Panc1 (cell line): ENCODE measurements around the gene GOLGA6L2.
"Not testable (repeated sequence)": the region's sequence is repeated elsewhere in the genome, so short reads cannot be mapped to it uniquely, and the experiment has no call there.

Source experiments
- CTCF ChIP-seq: fragments of 450-650 bp; IDR thresholded peaks from 2 replicates; pipeline ENCODE4 v1.5.1; 2017; ENCODE audit warnings: mild to moderate bottlenecking
- POLR2AphosphoS5 ChIP-seq: IDR thresholded peaks from 2 replicates; pipeline ENCODE4 v1.6.1; 2012; ENCODE audit warnings: mild to moderate bottlenecking, low read depth, low read length, moderate library complexity
- REST ChIP-seq, 2 experiments: IDR thresholded peaks; 2 replicates each; pipeline ENCODE4 v1.6.1; 2011 to 2012; ENCODE audit warnings: low read depth in 2 of 2, control low read depth in 1 of 2, low read length in 1 of 2, mild to moderate bottlenecking in 1 of 2, moderate library complexity in 1 of 2; ENCODE audit not compliant: insufficient read depth in 1 of 2
- SIN3A ChIP-seq: IDR thresholded peaks from 2 replicates; pipeline ENCODE4 v1.6.1; 2012; ENCODE audit warnings: low read depth, mild to moderate bottlenecking, low read length, moderate library complexity, borderline replicate concordance; ENCODE audit not compliant: insufficient read depth
- TCF7L2 ChIP-seq: IDR thresholded peaks from 2 replicates; pipeline ENCODE4 v1.6.1; 2011; ENCODE audit warnings: mild to moderate bottlenecking, low read depth, low read length, inconsistent platforms

DNA sequence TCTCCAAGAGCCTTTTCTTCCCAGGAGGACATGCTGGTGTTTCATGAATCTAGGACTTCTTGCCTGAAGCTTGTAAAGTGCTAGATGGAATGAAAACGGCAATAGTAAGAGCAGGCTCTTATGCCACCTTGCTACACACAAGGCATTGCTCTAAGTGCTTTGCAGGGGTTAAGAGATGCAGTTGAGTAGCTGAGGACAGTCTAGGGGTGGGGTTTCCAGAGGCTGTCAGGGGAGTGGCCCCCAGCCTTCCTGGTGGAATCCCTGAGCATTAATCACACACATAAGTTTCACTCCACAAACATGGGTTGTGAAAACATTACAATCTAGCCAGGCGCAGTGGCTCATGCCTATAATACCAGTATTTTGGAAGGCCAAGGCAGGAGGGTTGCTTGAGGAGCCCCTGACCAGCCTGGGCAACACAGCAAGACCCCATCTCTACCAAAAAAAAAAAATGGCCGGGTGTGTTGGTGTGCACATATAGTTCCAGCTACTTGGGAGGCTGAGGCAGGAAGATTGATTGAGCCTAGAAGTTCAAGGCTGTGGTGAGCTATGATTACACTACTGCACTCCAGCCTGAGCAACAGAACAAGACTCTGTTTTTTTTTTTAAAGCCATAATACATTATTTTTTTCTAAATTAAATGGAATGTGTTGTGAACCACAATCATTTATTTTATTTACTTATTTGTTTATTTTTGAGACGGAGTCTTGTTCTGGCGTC, 34.0 kb downstream of the GOLGA6L2 start:
- TF ChIP-seq CTCF; SIN3A; POLR2AphosphoS5; REST (IDR thresholded peaks at IDR 0.05; ENCODE audit: insufficient read depth in 1 of 2, low read depth in 2 of 2, low read length in 1 of 2); TCF7L2: not testable (repeated sequence)
